GM23248 (cell line): ENCODE data around the gene NOC2L. TPM values are rescaled to one million over a fixed set of nuclear protein-coding genes. Genes with fewer than 3 reads are reported as not detected.

Source experiments
- DNase-seq: peaks from one replicate; pipeline ENCODE4 v3.0.0-alpha.2; 2015
- H2AFZ ChIP-seq: fragments of 200-600 bp; sonication (generic); 2 replicates; pipeline ENCODE4 v1.6.1; 2016; ENCODE audit warnings: antibody characterized with exemption
- H3F3A ChIP-seq: fragments of 200-600 bp; sonication (generic); 2 replicates; pipeline ENCODE4 v1.6.1; 2016; ENCODE audit warnings: mild to moderate bottlenecking, antibody characterized with exemption, mixed run types; ENCODE audit not compliant: insufficient read depth
- H3K27ac ChIP-seq: fragments of 200-600 bp; sonication (generic); 2 replicates; pipeline ENCODE4 v1.5.1; 2016; ENCODE audit warnings: mild to moderate bottlenecking
- H3K27me3 ChIP-seq: fragments of 200-600 bp; sonication (generic); replicated peaks from 2 replicates; pipeline ENCODE4 v1.6.1; 2016; ENCODE audit warnings: mild to moderate bottlenecking; ENCODE audit not compliant: insufficient read depth
- H3K36me3 ChIP-seq: fragments of 200-600 bp; sonication (generic); 2 replicates; pipeline ENCODE4 v1.6.1; 2016; ENCODE audit warnings: low read depth, mild to moderate bottlenecking
- H3K4me1 ChIP-seq: fragments of 200-600 bp; sonication (generic); 2 replicates; pipeline ENCODE4 v1.6.1; 2016; ENCODE audit warnings: mild to moderate bottlenecking; ENCODE audit not compliant: insufficient read depth
- H3K4me2 ChIP-seq: fragments of 200-600 bp; sonication (generic); one replicate; pipeline ENCODE4 v1.6.1; 2016; ENCODE audit warnings: mild to moderate bottlenecking; ENCODE audit not compliant: unreplicated experiment
- H3K4me3 ChIP-seq: fragments of 200-600 bp; sonication (generic); 2 replicates; pipeline ENCODE4 v1.5.1; 2016; ENCODE audit warnings: mild to moderate bottlenecking
- H3K79me2 ChIP-seq: fragments of 200-600 bp; sonication (generic); 2 replicates; pipeline ENCODE4 v1.6.1; 2016; ENCODE audit warnings: mild to moderate bottlenecking; ENCODE audit not compliant: insufficient read depth
- H3K9ac ChIP-seq: fragments of 200-600 bp; sonication (generic); 2 replicates; pipeline ENCODE4 v1.6.1; 2016; ENCODE audit warnings: mild to moderate bottlenecking
- H3K9me2 ChIP-seq: fragments of 200-600 bp; sonication (generic); 2 replicates; pipeline ENCODE4 v1.6.1; 2016; ENCODE audit warnings: mixed run types, mild to moderate bottlenecking, moderate library complexity; ENCODE audit not compliant: insufficient read depth
- H3K9me3 ChIP-seq: fragments of 200-600 bp; sonication (generic); one replicate; pipeline ENCODE4 v1.6.1; 2017; ENCODE audit warnings: low read depth
- H4K20me1 ChIP-seq: fragments of 200-600 bp; sonication (generic); 2 replicates; pipeline ENCODE4 v1.6.0; 2016; ENCODE audit not compliant: insufficient read depth
- EZH2 ChIP-seq: fragments of 200-600 bp; sonication (generic); IDR thresholded peaks from 2 replicates; pipeline ENCODE4 v1.6.1; 2018; ENCODE audit warnings: antibody characterized with exemption, mild to moderate bottlenecking; ENCODE audit not compliant: insufficient read depth, poor library complexity, severe bottlenecking
- EZH2phosphoT487 ChIP-seq: fragments of 200-600 bp; sonication (generic); IDR thresholded peaks from 2 replicates; pipeline ENCODE4 v1.6.1; 2018; ENCODE audit warnings: antibody characterized with exemption, moderate library complexity, mild to moderate bottlenecking, low read depth; ENCODE audit not compliant: insufficient read depth
- WGBS, 2 experiments: methylation state at CpG; one replicate each; pipeline ENCODE4 v1.1.6; 2015 to 2017; ENCODE audit warnings: low lambda C conversion rate in 2 of 2, low coverage in 1 of 2; ENCODE audit errors: missing lambda C conversion rate in 2 of 2; 5-methylcytosine and 5-hydroxymethylcytosine counted together
- in situ Hi-C: fragments of 300-500 bp; cut with MboI; formaldehyde crosslinking; loops from 2 replicates; pipeline ENCODE4 v1.15.0; 2020
- polyA plus RNA-seq: library from polyadenylated mRNA; unstranded; fragments of >200 nt; fragmentation: Nextera tagmentation; extraction: Ambion mirVana; gene quantifications from 2 replicates; pipeline ENCODE4 v1.2.1, GENCODE V29; 2016
- total RNA-seq: library from RNA; depleted of rRNA; stranded (reverse); fragments of >200 nt; shearing (Covaris generic); gene quantifications from 2 replicates; pipeline ENCODE4 v1.2.3, GENCODE V29; 2014

NOC2L gene
- total and polyA plus RNA-seq, 2 experiments from 2014 or later, result 64.0 to 67.3 TPM

GRCh38 chr1:923991-924655 is 34.9 kb downstream of the NOC2L start:
- Histone ChIP-seq H3K9me3 (no peaks in the 10 kb centered on the region), H2AFZ (peak overlapping the region; percentile 77), H3K4me2 (peak overlapping the region; percentile 84), H3K4me3 (peak overlapping the region; percentile 78), H3K27ac (peak overlapping the region; percentile 47), H3K4me1 (peaks cover 10% of the 10 kb centered on the region), H3K9me2 (no peaks in the 10 kb centered on the region), H3K79me2 (peaks cover 41% of the 10 kb centered on the region), H3K36me3 (no peaks in the 10 kb centered on the region), H3K9ac (peak overlapping the region; percentile 89), H3F3A (no peaks in the 10 kb centered on the region), H3K27me3 (no peaks in the 10 kb centered on the region), H4K20me1 (no peaks in the 10 kb centered on the region)
- no peak for TF ChIP-seq EZH2
- TF ChIP-seq EZH2phosphoT487, result no peak
- 1 to 2% methylated on average over 9 to 40 of the region's 98 CpGs for WGBS, 2 experiments
- in situ Hi-C loops, result no loop called here
- peak; percentile 66 for DNase-seq

DNA sequence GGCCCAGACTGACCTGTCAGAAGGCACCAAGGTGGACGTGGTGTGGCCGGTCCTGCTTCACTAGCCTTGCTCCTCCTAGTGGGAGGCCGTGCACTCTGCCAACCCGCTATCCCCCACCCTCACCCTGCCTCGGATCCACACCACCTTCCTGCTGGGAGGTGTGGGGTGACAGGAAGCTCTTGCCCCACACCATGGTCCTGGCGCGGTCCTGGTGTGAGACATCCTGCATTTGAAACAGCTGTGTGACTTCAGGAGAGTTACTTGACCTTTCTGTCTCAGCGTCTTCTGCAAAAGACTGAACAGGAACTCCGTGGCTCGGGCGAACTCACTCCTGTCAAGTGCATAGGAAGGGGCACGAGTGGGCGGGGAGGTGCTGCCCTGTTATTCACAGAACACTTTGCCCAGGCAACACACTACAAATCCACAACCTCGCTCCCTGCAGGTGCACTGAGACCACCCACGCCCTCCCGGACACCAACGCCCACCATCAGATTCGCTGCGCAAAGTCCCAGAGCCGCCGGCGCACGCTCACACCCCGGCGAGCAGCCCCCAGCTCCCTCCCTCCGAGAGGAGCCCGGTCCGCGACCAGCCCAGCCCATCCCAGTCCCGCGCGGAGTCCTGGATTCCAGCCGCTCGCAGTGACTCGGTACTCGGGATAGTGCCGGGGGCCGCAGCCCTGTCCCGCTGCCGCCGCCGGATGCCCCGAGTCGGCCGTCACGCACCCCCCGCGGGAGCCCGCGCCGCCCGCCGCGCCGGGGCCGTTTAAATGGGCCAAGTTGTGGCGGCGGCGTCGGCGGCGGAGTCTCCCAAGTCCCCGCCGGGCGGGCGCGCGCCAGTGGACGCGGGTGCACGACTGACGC is 35.7 kb downstream of the NOC2L start, which contains the start of gene SAMD11:
Gene SAMD11 (plus strand): TSS at position 793 of the 860 bp plus-strand sequence. CDS start 509 bp downstream, outside the sequence.
- Histone ChIP-seq H3K9me3 (no peaks in the 10 kb centered on the region), H3K4me3 (peak within 1 kb of the TSS; percentile 78), H3K9me2 (no peaks in the 10 kb centered on the region), H3K9ac (peak within 1 kb of the TSS; percentile 89), H3K27me3 (no peaks in the 10 kb centered on the region), H3K27ac (peak within 1 kb of the TSS; percentile 47), H4K20me1 (no peaks in the 10 kb centered on the region), H3K4me1 (peaks cover 10% of the 10 kb centered on the region), H3K4me2 (peak within 1 kb of the TSS; percentile 84), H3F3A (no peaks in the 10 kb centered on the region), H3K79me2 (peaks cover 39% of the 10 kb centered on the region), H3K36me3 (no peaks in the 10 kb centered on the region), H2AFZ (peak within 1 kb of the TSS; percentile 77)
- in situ Hi-C loops, result no loop called here
- peak; percentile 89 for DNase-seq
- TF ChIP-seq EZH2phosphoT487, result no peak
- no peak for TF ChIP-seq EZH2
- WGBS, 2 experiments, result 8 to 13% methylated on average over 29 to 30 of the region's 72 CpGs

DNA sequence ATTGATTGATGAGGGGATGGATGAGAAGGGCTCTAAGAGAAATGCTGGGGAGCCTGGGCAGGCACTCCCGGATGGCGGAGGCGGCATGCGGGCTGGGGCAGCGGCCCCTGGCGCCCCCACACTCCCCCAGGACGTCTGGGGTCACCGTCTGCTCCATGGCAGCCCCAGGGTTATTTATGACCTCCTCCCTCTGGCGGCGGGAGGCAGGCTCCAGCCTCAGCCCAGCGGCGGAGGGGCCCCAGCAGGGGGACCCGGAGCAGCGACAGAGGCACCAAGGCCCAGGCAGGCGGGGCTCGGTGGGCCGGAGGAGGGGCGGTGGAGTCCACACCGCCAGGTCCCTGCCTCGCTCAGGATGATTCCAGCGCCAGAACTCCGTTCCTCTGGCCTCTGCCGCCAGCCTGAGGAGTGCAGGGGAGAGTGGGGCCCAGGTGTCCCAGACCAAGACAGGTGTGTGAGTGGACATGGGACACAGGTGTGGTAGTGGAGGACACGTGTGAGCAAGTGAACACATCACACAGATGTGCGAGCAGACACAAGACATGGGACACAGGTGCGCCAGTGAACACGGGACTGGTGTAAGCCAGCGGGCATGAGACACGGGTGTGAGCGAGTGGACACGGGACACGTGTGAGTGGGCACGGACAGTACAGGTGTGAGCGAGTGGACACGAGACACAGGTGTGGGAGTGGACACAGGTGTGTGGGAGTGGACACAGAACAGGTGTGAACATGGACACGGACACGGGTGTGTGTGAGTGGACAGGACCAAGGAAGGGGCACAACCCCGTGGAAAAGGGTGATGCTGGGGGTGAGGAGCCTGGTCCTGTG is 37.8 kb downstream of the NOC2L start:
- TF ChIP-seq EZH2 (no peak), EZH2phosphoT487 (no peak)
- Histone ChIP-seq H3K27me3 (no peaks in the 10 kb centered on the region), H3K9ac (no peak overlapping the region), H3K79me2 (peaks cover 20% of the 10 kb centered on the region), H2AFZ (no peak overlapping the region), H3F3A (no peaks in the 10 kb centered on the region), H3K9me3 (no peaks in the 10 kb centered on the region), H3K4me1 (peaks cover 16% of the 10 kb centered on the region), H3K9me2 (no peaks in the 10 kb centered on the region), H4K20me1 (no peaks in the 10 kb centered on the region), H3K36me3 (no peaks in the 10 kb centered on the region), H3K27ac (no peak overlapping the region), H3K4me3 (0 out of 2 replicates have a peak overlapping the region, but pooled peaks have one; percentile 30), H3K4me2 (peak overlapping the region; percentile 29)
- in situ Hi-C loops, result no loop called here
- DNase-seq, result peak; percentile 88
- 15 to 16% methylated on average over 38 of the region's 38 CpGs for WGBS, 2 experiments

GRCh38 chr1:920521-920920 is 38.5 kb downstream of the NOC2L start:
- H3K4me2 ChIP-seq, result peak overlapping the region; percentile 29

More at GRCh38 chr1:920521-920920, 38.5 kb downstream of the NOC2L start:
- WGBS, 2 experiments, result 22 to 24% methylated on average over 13 of the region's 13 CpGs
- TF ChIP-seq EZH2, result no peak
- no peaks in the 10 kb centered on the region for H3K27me3 ChIP-seq
- peaks cover 13% of the 10 kb centered on the region for H3K4me1 ChIP-seq
- no peaks in the 10 kb centered on the region for H4K20me1 ChIP-seq
- no peak overlapping the region for H3K4me3 ChIP-seq
- no peak overlapping the region for H3K27ac ChIP-seq
- H3K9ac ChIP-seq, result no peak overlapping the region
- in situ Hi-C loops, result no loop called here
- H3K79me2 ChIP-seq, result peaks cover 13% of the 10 kb centered on the region
- no peaks in the 10 kb centered on the region for H3K9me2 ChIP-seq
- DNase-seq, result no peak
- no peaks in the 10 kb centered on the region for H3K9me3 ChIP-seq
- no peaks in the 10 kb centered on the region for H3K36me3 ChIP-seq
- H2AFZ ChIP-seq, result no peak overlapping the region
- H3F3A ChIP-seq, result no peaks in the 10 kb centered on the region
